Stimulated activated CD4-positive, alpha-beta T cell treated with anti-CD3 and anti-CD28 coated beads, TNF-alpha, amount 100 ng/mL, for 4 hours (primary cell): ENCODE measurements around the gene ARAP1.

Experiments used
- DNase-seq, 3 experiments: peaks; one replicate each; pipeline ENCODE4 v3.0.0-alpha.2; 2020; ENCODE audit warnings: low read depth in 3 of 3

Gene ARAP1

DNA sequence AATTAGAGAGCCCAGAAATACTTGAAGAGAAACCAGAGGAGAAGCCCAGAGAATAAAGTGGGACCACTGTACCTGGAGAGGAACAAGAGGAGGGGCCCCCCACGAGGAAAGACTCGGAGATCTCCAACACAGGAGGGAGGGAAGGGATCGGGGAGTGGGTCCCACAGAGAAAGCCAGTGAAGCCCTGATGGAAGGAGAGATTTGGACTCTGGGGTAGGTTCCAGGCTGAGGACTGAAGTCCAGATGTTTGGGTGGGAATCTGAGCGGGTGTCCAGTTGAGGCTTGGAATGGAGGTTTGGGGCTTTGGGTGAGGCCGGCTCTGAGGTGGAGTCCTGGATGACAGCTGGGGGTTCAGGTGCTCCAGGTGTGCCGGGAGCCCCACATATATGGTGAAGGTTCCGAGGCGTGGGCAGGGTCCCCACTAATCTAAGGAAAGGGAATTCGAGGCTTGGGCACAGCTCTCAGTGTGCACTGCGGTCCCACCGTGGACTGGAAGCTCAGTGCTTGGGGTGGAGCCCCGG, 110.6 kb downstream of the ARAP1 start:
- DNase-seq: no peak

DNA sequence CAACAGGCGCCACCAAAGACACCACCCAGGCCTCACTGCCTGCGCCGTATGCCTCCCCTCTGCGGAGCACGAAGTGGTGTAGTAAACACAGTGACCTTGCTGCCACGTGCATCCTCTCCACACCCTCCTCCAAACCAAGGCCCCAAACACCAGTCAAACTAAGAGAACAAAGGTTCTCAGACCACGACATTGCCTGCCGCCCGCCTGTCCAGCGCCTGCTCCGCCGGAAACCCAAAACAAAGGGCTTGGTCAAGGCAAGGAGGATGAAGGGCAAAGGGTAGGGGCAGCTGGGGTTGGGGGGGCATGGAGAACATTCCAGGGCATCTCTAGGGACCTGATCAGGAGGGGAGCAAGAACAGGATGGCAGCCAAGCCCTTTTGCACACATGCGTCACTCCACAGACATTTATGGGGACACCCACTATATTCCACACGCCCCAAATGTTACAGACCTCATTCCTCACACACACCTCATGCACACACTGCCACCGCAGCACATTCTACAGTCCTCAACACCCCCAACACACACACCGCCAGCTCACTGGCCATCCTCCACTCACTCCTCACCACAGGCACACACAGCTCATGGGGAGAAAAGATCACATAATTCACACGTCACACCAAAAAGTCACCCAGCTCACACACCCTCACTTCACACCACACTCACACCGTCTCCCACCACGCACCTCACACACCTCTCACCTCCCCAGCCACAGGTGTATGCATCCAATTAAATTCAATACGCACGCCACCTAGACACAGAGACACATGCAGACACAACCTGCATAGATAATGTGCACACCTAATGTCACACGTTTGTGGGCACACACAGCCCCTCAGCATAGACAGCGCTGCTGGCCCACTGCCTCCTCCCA, 112.5 kb downstream of the ARAP1 start:
- no peak for DNase-seq

DNA sequence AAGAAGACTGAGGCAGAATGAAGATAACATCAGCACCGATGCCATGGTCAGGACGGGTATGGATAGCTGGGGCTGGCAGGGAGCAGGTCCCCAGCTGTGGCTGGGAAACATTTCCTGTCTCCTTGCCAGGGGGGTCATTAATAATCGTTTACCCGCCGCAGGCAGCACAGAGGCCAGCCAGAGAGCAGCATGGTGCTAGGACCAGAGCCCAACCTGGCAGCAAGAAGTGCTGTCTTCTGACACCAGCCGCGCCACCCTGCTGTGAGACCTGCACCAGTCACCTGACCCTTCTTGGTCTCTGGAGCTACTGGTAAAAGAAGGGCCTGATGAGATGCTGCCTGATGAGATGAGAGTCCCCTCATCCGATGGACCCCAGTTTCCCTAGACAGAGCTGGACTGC, 114.3 kb downstream of the ARAP1 start:
- DNase-seq: no peak

- DNase-seq: no peak
Observed at GRCh38 chr11:72637198-72637597, 115.0 kb downstream of the ARAP1 start.

GRCh38 chr11:72636376-72636775, 115.8 kb downstream of the ARAP1 start:
- DNase-seq: no peak

GRCh38 chr11:72635933-72636332, 116.3 kb downstream of the ARAP1 start:
- DNase-seq: no peak

GRCh38 chr11:72635309-72635915, 116.8 kb downstream of the ARAP1 start:
- DNase-seq: no peak
